OCI-LY1 (cell line): ENCODE data around the gene PUSL1.

Experiments used
- CTCF ChIP-seq: fragments of 200-600 bp; sonication (generic), shearing (Covaris generic); IDR thresholded peaks from 2 replicates; pipeline ENCODE4 v1.5.1; 2017; ENCODE audit warnings: mild to moderate bottlenecking, antibody characterized with exemption, low read length, moderate library complexity, mixed read lengths
- EZH2 ChIP-seq: fragments of 200-600 bp; sonication (generic), shearing (Covaris generic); IDR thresholded peaks from 2 replicates; pipeline ENCODE4 v1.8.0; 2017; ENCODE audit warnings: borderline replicate concordance, mixed run types, mild to moderate bottlenecking, antibody characterized with exemption, low read length, moderate library complexity, mixed read lengths

GRCh38 chr1:1353389-1354151 is 45.2 kb downstream of the PUSL1 start:
- TF ChIP-seq CTCF: no peak
- no peak for TF ChIP-seq EZH2
